ENCODE data around the gene UNCX.
"Not testable (repeated sequence)": the region's sequence is repeated elsewhere in the genome, so short reads cannot be mapped to it uniquely, and the experiment has no call there.

UNCX gene

DNA sequence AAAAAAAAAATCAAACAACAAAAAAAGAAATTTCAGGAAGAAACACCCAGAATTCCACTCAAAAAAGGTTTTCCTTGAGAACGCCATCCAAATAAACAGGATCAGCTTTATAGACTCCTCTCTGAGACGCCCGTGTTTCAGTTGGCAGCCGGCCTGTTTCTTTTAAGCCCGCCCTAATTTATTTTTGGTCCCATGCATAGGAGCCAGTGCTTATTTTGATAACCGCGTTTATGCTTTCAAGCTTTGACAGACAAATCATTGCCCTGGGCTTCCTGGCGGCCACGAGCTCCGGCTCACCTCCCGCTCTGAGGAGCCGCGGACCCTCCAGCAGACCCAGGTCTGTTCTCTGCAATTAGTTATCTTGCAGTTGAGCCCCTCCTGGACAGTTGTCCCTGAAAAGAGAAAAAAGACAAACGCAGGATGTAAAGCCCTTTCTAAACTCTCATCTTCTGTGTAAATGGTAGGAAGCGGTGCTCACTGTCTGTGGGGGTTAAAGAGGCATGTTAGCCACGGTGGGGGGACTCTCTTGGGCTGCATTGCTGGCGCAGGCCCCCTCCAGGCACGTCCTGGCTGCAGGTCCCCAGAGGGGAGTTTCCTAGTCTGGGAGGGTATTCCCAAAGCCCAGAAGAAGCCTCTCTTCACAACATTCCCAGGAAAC lies 22.2 kb upstream of the UNCX start:
- no peak for TF ChIP-seq ZFX (IDR thresholded peaks at IDR 0.05; ENCODE audit: borderline replicate concordance)
- TF ChIP-seq, protein P1, sequence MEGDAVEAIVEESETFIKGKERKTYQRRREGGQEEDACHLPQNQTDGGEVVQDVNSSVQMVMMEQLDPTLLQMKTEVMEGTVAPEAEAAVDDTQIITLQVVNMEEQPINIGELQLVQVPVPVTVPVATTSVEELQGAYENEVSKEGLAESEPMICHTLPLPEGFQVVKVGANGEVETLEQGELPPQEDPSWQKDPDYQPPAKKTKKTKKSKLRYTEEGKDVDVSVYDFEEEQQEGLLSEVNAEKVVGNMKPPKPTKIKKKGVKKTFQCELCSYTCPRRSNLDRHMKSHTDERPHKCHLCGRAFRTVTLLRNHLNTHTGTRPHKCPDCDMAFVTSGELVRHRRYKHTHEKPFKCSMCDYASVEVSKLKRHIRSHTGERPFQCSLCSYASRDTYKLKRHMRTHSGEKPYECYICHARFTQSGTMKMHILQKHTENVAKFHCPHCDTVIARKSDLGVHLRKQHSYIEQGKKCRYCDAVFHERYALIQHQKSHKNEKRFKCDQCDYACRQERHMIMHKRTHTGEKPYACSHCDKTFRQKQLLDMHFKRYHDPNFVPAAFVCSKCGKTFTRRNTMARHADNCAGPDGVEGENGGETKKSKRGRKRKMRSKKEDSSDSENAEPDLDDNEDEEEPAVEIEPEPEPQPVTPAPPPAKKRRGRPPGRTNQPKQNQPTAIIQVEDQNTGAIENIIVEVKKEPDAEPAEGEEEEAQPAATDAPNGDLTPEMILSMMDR (IDR thresholded peaks at IDR 0.05): no peak
- H3K27ac ChIP-seq: no peak overlapping the region

DNA sequence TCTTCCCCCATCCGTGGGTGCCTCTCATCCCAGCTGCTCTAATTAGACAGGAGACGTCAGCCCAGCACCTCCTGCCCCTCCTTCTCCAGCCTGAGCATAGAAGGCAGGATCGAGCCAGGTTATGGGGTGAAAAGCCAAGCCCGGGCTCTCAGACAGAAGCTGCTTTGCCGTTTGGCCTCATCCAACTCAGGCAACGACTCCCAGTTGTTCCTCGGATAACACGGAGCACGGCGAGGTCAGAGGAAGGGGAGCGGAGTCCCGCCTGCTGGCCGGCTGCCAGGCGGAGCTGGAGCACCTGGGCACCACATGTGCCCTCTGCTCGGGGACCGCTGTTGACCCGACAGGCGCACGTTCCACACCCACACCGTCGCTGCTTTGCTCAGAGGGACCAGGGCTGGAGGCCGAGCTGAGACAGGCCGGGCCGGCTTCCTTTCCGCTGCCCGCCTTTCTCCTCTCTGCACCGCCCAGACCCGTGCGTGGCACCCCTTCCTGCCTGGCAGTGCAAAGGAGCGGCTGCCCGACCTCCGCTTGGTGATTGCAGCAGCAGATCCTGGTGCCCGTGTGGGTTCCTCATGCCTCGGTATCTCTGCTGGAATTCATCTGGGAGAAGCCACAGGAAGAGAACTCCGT lies 21.6 kb upstream of the UNCX start:
- TF ChIP-seq, protein P1 (IDR thresholded peaks at IDR 0.05): no peak
- no peak for TF ChIP-seq ZFX (IDR thresholded peaks at IDR 0.05; ENCODE audit: borderline replicate concordance)

DNA sequence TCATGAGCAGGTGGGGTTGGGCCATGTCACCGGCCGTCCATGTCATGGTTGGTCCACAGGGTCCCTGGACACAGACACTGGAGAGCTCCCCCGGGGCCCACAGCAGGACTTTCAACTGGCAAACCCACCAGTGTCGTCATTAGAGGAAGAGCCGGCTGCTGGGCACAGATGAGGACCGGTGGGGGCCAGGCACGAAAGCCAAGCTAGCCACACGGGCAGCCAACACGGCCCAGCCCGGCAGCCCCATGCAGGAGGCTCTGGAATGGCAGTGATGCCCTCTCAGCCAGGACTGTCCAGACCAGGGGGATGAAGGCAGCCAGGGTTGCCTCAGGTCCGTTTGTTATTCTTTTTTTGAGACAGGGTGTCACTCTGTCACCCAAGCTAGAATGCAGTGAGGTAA lies 21.1 kb upstream of the UNCX start:
- TF ChIP-seq, protein P1 (IDR thresholded peaks at IDR 0.05): no peak
- TF ChIP-seq ZFX (IDR thresholded peaks at IDR 0.05; ENCODE audit: borderline replicate concordance): no peak
- no peak overlapping the region for H3K27ac ChIP-seq

More for the DNA sequence above, 21.6 kb upstream of the UNCX start:
- no peak overlapping the region for H3K27ac ChIP-seq

- not testable (repeated sequence) for H3K27ac ChIP-seq
Measured at GRCh38 chr7:1212025-1212424, 20.6 kb upstream of the UNCX start.

- no peak overlapping the region for H3K27ac ChIP-seq
- TF ChIP-seq, protein P1 (IDR thresholded peaks at IDR 0.05): no peak
- no peak for TF ChIP-seq ZFX (IDR thresholded peaks at IDR 0.05; ENCODE audit: borderline replicate concordance)
Measured at GRCh38 chr7:1214516-1214915, 18.2 kb upstream of the UNCX start.

DNA sequence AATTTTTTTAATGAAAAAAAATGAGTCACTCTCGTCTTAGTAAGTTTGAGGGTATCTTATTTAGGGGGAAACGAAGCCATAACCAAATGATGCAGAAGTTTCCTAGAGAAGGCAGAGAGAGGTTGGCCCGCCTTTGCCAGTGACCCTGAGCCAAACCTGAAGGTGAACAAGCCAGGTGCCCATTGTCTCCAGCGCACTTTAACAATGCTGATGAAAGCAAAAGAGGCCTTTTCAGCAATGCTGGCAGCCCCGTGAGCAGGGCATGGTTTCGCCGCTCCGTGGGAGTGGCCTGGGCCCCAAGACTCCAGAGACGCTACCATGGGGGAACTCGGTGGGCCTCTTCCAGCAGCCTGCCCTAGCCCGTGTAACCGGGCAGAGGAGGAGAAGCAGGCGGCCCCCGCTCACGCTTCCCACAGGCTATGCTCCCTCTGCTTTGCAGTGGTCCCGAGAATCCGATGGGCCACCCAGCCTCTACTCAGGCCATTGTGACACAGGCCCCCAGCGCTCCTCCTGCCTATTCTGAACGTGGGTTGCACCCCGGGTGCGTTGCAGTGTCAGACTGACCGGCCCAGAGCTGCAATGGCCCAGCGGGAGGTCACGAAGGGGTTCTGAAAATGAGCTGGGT lies 14.0 kb upstream of the UNCX start:
- no peak for TF ChIP-seq ZFX (IDR thresholded peaks at IDR 0.05; ENCODE audit: borderline replicate concordance)
- H3K27ac ChIP-seq: no peak overlapping the region

- H3K27ac ChIP-seq: no peak overlapping the region
- TF ChIP-seq ZFX (IDR thresholded peaks at IDR 0.05; ENCODE audit: borderline replicate concordance): no peak
- TF ChIP-seq, protein P1 (IDR thresholded peaks at IDR 0.05): no peak
Measured at GRCh38 chr7:1219498-1219897, 13.2 kb upstream of the UNCX start.

DNA sequence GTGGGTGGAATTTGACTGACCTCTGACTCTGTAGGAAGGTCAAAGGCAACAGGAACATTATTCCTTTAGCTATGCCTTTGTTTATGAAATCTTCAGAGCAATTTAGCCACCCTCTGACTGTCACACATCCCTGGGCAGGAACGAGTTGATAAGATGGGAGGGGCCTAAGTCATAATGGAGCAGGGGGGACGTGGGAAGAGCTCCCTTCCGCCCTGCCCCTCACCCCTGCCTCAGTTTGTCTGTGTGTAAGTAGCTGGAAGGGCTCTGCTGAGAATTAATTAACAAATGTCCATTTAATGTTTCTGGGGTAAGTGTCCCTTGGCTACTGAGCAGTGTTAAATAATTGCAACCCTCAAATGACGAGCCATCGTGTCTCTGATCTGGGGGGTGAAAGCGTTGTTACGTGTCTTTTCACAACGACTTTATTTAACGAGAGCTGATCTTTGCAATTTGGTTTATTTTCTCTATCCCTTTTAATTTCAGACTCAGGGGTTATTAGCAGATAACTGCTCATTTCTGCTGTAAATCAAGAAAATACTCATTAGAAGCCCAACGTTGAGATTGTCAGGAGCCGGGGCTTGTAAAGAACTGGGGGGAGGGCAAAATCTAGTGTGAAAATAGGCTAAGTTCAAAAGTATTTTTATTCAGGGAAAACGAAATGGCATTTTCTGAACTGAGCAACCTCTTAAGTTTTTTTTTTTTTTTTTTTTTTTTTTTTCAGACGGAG lies 12.5 kb upstream of the UNCX start:
- no peak overlapping the region for H3K27ac ChIP-seq
- TF ChIP-seq, protein P1 (IDR thresholded peaks at IDR 0.05): no peak
- no peak for TF ChIP-seq ZFX (IDR thresholded peaks at IDR 0.05; ENCODE audit: borderline replicate concordance)

All from 22Rv1 (cell line).